NCI-H69 (cell line): ENCODE measurements around the gene RTCA.
"Not testable (repeated sequence)": the region's sequence is repeated elsewhere in the genome, so short reads cannot be mapped to it uniquely, and the experiment has no call there.

Experiments
- DNase-seq: peaks from one replicate; lab custom pipeline; 2025; lab: John Stamatoyannopoulos, UW

The RTCA gene

GRCh38 chr1:100265931-100266740 is at the start of gene RTCA:
Gene RTCA, plus strand, starts transcription at chr1:100266216. Its CDS starts 160 bp downstream, at chr1:100266376.
- peak; percentile 94 for DNase-seq

- DNase-seq, result no peak
Observed at GRCh38 chr1:100217834-100218233, 48.2 kb upstream of the RTCA start.

DNA sequence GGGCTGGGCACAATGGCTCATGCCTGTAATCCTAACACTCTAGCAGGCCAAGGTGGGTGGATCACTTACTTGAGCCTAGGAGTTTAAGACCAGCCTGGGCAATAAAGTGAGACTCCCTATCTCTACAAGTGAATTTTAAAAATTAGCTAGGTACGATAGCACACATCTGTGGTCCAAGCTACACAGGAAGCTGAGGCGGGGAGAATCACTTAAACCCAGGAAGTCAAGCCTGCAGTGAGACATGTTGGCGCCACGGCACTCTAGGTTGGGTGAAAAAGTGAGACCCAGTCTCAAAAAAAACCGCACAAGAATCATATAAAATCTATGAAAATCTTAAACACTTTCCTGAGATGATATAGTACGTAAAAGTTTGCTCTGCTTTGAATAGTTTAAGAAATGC is 46.6 kb upstream of the RTCA start:
- no peak for DNase-seq

DNA sequence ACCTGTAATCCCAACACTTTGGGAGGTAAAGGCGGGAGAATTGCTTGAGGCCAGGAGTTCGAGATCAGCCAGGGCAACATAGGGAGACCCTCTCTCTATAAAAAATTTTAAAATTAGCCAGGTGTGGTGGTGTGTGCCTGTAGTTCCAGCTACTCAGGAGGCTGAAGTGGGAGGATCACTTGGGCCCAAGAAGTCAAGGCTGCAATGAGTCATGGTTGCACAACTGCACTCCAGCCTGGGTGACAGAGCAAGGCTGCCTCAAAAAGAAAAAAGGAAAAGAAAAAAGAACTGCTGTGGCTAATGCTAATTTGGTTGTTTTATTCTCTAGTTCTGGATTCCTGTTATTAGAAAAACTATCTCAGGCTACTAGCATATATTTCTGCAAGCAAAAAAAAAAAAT is 46.1 kb upstream of the RTCA start:
- DNase-seq, result no peak

GRCh38 chr1:100222428-100222827 is 43.6 kb upstream of the RTCA start:
- DNase-seq, result no peak

DNA sequence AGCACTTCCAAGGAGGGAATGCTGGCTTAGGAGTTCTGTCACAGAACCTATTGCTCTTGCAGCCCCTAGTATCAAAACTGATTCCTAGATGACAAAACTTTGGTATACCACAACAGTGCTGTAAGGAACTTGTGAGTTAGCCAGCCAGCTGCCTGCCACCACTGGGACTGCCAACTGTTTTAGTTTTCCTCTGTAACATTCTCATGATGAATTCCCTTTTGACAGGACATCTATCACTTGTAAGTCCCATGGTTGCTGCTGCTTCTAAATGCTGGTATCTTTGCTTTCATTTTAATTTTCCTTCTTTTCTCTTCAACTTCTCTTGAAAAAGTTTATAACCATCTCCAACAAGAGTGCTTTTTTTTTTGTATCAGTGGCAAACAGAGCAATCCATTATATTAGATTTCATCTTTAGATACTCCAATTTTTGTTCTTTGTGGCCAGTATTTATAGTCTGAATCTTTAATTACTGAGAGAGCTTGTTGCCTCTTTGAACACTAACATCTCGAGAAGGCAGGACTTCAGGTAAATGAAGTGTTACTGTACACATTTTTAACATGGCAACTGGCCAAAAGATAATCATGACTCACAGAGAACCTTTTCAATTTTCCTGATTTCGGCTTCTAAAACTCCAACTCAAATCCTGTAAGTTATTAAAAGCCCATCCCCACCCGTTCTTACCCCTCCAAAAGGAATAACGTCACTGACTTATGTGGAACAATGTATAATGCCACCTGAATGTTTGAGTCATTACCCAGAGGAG is 36.2 kb upstream of the RTCA start:
- no peak for DNase-seq

DNA sequence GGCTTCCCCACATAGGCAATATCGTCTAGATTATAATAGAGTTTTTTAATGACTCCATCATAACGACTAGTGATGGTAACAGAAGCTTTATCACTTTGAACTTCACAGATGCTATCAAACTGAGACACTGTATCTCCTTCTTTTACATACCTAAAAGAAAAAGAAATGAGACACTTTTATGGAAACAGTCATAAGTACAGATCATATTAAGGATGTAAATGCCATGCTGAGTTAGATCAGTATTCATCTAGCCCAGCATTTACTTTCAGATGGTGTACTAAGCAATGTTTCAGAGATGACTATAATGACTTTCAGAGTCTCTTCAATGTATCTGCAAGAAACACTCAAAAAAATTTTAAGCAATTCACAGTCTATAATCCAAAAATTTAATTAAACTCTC is 35.3 kb upstream of the RTCA start:
- no peak for DNase-seq

GRCh38 chr1:100231721-100232120 is 34.3 kb upstream of the RTCA start:
- DNase-seq, result no peak

GRCh38 chr1:100232156-100232555 is 33.9 kb upstream of the RTCA start:
- DNase-seq, result no peak

GRCh38 chr1:100233566-100233965 is 32.5 kb upstream of the RTCA start:
- DNase-seq, result not testable (repeated sequence)

GRCh38 chr1:100234432-100234831 is 31.6 kb upstream of the RTCA start:
- no peak for DNase-seq

DNA sequence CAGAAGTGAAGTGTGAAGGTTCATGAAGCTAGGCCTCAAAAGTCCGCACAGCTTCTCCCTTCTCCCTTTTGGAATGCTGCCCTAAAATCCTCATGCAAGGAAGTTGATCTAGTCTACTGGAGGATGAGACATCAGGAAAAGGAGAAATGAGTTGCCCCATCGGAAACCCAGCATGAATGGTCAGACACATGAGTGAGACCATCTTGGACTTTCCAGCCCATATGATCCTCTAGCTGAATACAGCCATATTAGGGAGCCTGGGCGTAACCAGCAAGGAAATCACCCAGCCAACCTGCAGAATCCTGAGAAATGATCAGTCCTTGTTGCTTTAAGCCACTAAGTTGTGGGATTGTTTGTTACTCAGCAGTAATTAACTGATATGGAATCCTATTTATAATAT is 28.9 kb upstream of the RTCA start:
- no peak for DNase-seq

GRCh38 chr1:100239961-100240360 is 26.1 kb upstream of the RTCA start:
- no peak for DNase-seq

DNA sequence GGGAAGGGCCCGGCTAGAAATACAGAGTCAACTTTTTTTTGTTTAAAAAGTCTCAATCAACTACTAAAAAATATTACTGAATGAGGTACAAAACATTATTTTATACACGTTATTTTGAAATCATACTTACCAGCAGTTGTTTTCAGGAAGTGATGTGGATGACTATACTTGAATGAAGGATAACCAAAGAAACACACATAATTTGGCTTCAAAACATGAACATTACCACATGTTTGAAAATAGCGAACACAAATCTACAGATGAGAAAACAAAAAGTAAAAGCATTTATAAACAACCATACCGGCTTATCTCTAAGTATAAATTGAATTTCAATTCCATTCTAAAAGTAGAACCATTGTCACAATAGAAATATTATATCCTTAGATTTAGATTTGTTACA is 25.4 kb upstream of the RTCA start:
- no peak for DNase-seq

DNA sequence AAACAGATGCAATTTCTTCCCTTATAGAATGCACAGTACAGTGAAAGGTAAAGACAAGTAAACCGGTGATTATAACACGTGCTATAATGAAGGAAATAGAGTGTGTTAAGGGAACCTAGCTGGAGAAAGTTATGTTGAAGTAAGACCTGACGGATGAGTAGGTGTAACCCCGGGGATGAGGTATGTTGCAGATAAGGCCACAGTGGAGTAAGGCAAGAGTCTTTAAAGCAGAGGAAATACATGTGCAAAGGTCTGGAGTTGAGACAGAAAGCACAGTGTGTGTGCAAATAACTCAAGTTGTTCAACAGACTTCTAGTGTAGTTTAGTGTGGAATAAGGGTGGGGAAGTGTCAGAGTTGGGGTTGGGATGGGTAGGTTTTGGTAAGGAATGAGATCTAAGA is 19.3 kb upstream of the RTCA start:
- DNase-seq, result no peak

- peak; percentile 40 for DNase-seq
Observed at GRCh38 chr1:100249155-100249536, 16.9 kb upstream of the RTCA start.

DNA sequence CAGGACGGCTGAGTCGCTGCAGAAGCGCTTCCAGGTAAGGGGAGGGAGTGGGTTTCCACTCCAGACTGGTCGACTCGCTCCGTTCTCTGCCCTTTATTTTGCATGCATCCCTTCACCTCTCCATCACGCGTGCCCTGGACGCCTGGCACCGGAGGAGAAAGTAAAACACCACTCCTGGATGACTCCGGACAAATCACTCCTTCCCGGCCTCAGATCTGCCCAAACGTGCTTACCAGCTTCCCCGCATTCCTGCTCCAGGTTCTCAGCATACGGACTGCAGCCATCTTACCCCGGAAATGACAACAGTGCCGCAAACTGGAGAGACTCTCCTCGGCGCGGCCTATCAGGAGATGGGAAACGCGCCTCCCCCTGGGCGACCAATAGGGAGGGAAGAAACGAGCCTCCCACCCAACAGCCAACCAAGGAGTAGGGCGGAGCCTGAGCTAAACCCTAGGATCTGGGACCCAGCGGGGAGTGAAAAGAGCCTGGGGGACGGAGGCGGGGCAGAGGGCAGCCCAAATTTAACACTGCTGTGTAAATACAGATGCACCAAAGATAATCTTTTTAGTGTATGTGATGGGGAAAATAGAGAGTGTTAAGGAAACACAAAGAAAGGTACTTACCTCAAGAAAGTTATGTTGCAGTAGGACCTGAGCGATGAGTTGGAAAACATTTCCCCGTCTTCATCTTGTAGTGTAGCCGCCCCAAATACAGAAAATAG is 16.3 kb upstream of the RTCA start, which contains the start of gene DBT:
Gene DBT (minus strand): TSS at position 298 of the 721 bp plus-strand sequence. CDS start 14 bp downstream, at position 284.
- DNase-seq, result peak; percentile 95

- no peak for DNase-seq
Observed at GRCh38 chr1:100250264-100250663, 15.8 kb upstream of the RTCA start.

- DNase-seq, result no peak
Observed at GRCh38 chr1:100250807-100251206, 15.2 kb upstream of the RTCA start.

DNA sequence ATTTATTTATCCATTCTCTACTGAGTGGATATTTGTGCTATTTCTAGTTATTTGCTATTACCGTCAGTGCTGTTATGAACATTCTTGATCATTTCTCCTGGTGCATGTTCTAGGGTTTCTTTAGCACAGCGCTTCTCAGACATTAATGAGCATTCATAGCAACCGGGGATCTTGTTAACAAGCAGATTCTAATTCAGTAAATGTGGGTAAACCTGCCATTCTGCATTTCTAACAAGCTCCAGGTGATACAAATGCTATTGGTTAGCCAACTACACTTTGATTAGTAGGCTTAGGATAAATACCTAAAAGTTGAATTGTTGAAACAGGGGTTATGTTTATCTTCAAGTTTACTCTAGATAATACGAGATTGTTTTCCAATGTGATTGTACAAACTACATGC is 13.1 kb upstream of the RTCA start:
- DNase-seq, result no peak

GRCh38 chr1:100253552-100253951 is 12.5 kb upstream of the RTCA start:
- no peak for DNase-seq

DNA sequence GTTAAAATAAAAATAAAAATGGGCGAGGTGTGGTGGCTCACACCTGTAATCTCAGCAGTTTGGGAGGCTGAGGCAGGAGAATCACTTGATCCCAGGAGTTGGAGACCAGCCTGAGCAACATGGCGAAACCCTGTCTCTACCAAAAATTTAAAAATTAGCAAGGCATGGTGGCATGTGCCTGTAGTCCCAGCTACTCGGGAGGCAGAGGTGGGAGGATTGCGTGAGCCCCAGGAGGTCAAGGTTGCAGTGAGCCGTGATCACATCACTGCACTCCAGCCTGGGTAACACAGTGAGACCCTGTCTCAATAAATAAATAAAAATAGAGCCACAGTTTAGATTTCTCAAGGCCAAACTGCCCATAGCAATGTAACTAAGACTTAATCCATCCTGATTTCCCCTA is 9.7 kb upstream of the RTCA start:
- not testable (repeated sequence) for DNase-seq

DNA sequence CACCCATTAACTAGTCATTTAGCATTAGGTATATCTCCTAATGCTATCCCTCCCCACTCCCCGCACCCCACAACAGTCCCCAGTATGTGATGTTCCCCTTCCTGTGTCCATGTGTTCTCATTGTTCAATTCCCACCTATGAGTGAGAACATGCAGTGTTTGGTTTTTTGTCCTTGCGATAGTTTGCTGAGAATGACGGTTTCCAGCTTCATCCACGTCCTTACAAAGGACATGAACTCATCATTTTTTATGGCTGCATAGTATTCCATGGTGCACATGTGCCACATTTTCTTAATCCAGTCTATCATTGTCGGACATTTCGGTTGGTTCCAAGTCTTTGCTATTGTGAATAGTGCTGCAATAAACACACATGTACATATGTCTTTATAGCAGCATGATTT is 7.6 kb upstream of the RTCA start:
- DNase-seq, result not testable (repeated sequence)
